Measurements from ENCODE around the gene NOL4L.

Gene NOL4L, protein sequence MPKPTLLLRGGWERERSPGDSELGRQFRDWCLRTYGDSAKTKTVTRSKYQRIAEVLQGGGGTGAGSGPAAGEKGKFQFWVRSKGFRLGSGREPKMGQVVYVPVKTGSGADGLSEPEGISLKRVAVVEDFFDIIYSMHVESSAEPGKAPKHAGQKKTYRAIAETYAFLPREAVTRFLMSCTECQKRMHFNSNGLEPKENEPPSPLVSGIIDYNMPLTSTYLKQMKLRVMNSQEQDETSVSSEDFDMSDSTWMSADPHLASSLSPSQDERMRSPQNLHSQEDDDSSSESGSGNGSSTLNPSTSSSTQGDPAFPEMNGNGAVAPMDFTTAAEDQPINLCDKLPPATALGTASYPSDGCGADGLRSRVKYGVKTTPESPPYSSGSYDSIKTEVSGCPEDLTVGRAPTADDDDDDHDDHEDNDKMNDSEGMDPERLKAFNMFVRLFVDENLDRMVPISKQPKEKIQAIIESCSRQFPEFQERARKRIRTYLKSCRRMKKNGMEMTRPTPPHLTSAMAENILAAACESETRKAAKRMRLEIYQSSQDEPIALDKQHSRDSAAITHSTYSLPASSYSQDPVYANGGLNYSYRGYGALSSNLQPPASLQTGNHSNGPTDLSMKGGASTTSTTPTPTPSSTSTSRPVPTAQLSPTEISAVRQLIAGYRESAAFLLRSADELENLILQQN

DNA sequence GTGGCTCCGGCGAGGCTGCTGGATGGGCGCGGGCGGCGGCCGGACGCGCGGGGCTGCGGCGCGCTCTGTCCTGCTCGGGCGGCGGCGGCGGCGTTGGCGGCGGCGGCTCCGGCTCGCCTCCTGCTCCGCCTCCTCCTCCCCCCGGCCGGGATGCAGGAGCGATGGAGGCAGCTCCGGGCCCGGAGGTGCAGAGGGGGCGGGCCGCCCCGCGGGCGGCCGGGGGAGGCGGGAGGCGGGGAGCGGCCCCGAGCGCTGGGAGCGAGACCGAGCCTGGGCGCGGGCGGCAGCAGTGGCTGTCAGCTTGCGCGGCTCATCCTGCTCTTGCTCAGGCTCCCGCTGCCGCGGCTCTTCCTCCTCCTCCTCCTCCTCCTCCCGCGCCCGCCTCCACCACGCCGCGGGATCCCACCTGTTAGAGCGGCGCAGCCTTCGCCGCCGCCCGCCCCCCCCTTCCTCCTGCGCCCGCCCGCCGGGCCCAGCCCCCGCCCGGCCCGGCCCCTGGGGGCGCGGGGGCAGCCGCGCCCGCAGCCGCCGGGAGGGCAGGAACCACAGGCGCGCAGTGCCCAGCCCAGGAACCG is at the start of gene NOL4L:
TSS of gene NOL4L (minus strand) at position 323 of the 575 bp plus-strand sequence. CDS start 443 bp downstream, outside the sequence.
- DNase-seq, result no peak

DNA sequence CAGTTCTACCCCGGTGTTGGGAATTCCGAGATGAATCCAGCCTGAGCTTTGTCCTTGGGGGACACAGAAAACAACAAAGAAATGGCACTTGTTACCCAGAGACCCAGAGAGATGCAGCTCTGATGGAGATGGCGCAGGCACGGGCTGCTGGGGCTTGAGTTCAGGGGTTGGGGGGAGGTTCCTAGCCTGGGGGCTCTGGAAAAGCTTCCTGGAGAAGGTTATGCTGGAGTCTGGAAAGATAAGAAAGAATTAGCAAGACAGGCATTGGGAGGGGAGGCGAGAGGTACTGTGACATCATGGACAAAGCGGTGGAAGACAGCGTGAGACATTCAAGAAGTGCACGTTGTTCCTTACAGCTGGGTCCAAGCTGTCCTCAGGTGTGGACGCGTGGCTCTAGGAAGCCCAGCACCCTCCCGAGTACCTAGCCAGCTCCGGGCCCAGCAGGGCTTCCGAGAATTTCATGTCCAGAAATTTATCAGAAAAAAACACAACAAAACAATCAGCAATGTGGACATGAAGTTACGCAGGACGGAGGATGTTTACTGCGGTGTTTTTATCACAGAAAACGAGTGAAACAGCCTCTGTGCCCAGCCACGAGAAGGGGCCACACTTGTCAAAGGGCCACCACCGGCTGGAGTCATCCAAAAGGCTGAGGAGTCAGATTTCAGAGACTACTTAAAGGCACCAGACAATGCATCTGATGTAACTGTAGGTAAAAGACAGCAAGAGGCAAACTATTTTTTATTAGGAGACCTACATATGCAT is 49.1 kb upstream of the NOL4L start:
- DNase-seq, result no peak

DNA sequence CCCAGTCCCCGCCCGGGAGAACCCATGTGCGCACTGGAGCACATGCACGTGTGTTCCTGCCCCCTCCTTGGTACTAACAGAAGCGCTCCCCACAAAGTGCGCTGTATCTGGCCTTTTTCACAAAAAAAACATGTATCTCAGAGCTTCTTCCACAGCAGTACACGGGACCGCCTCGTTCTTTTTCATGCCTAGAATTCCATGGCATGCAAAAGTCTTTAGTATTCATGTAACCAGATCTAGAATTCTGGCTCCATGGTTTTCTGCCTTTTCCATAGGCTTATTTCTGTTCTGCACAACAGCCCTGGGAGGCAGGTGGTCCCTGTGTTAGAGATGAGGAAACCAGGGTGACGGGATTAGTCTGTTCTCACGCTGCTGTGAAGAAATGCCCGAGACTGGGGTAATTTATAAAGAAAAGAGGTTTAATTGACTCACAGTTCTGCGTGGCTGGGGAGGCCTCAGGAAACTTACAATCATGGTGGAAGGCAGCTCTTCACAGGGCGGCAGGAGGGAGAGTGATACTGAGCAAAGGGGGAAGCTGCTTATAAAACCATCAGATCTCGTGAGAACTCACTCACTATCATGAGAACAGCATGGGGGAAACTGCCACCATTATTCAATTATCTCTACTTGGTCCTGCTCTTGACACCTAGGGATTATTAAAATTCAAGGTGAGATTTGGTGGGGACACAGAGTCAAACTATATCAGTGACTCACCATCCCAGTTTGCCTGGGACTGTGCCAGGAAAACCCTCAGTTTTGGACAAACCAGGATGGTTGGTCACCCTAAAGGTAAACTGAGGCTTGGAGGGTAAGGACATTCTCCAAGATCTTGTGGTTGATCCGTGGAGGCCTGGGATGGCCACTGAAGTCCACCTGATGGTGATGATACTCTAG is 47.6 kb upstream of the NOL4L start:
- no peak for DNase-seq

DNA sequence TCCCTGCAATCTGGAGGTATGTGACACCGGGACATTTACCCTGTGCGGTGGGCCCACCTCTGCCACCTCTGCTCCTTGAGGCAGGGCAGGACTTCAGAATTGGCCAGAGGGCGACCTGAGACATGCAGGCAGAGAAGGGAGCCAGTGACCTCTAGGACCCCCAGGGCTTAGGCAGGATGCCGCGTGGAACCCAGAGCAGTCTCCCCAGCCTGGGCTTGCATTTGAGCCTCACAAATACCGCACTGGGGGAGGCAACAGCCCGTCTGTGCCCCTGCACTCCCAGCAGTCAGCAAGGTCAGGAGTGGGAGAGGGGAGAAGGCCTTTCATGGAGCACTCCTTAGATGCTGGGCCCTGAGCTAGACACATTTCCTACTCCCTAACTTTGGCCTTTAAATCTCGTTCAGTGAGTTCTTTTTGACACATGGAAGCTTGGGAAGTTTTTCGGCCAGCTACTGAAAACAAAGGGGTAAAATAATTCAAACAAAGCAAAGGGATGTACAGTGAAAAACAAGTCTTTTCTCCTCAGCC is 46.9 kb upstream of the NOL4L start:
- no peak for DNase-seq

DNA sequence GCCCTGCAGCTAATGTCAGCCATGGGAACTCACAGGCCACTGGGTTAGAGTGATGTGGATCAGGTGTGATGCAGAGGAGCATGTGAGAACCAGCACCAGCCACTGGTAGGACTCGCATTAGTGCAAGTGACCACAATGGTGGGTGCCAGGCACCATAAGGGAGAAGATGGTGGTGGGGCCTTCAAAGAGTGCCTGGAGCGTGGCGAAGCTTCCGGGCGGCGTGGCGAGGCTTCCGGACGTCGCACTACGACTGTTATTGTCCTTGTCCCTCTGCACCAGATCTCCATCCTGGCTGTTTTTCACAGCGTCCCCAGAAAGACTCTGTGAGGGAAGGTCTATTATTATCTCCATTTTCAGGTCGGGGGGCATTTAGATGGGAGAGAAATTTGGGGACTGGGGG is 44.7 kb upstream of the NOL4L start:
- DNase-seq, result no peak

DNA sequence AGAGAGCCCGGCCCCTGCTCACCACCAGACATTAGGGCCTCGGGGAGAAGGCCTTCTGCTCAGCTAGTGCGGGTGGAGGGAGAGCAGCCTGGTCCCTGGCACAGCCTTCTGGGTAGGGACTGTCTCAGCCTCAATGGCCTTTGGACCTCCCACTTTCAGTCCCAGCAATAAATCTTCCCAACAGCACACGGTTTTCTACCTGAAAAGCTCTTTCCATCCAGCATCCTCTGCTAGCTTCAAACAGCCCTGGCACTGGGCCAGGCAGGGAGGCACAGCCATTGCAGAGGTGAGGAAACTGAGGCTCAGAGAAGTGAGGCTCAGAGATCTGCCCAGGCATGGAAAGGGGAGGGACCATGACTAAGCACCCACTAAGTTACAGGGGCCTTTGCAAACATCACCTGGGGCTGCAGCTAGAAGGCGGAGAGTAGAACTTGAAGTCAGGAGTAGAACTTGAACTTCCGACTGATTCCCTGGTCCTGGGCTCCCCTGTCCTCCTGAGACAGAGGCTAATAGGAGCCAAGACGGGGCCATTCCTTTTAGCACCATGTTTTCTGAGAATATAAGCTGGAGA is 43.9 kb upstream of the NOL4L start:
- no peak for DNase-seq

DNA sequence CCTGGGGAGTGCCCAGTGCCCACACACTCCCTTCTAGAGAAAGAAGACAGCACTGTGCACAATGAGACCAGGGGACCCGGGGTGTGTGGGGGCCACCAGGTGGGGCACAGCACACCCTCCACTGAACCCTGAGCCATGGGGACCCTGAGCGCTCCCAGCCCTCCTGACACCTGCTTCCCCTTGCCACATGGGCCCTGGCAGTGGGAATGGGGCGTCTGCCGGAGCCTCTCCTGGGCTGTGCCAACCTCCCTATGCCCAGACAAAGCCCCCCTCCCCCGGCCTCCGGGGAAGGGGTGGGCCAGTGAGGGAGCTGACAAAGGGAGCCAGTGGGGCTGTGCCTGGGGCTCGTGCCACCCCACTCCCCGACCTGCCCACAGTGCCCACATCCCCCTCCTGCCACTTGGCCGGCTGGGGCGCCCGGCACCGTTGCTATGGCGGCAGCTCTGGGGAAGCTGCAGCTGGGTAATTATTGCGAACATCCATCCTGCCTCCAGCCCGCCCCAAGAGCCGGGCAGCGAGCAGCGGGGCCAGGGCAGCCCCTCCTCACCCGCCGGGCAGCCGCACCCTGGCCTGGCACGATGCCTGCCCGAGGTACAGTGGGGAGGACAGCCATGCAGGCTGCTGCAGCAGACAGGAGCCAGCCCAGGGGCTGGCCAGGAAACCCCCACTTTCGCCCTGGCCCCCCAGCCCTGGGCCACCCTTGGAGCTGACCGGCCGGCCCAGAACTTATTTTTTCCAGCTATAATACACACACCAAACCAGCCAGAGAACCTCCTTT is 41.9 kb upstream of the NOL4L start:
- DNase-seq, result no peak

DNA sequence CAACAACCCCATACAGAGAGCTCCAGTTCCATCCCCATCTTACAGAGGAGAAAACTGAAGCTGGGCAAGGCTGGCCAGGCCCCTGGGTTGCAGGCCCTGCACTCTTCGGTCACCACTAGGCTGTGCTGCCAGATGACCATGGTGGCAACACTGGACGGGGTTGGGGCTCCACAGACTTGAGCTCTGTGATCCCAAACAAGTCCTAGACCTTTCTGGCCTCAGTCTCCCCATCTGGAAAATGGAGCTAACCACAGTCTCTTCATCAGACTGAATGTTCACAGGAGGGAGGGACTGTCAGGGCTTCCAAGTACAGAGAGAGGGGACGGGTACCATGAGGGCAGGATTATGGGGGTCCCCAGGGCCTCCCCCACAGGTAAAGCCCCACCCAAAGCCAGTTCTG is 41.3 kb upstream of the NOL4L start:
- DNase-seq, result no peak

DNA sequence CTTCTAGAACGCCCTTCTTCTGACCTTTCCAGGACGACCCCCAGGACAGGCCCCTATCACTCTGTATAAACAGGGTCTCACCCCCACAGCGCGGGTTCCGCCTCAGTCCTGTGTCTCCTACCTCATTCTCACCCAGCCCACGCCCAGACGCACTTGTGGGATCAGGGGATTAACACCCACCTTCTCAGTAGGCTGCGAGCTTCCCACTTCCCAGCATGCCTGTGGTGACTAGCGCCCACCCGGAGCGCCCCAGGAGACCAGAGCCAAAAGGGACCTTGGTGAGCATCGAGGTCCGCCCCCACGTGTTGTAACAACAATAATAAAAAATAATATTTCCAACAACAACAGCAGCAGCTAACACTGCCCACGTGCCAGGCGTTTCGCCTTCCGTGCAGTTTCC is 40.9 kb upstream of the NOL4L start:
- DNase-seq, result no peak

DNA sequence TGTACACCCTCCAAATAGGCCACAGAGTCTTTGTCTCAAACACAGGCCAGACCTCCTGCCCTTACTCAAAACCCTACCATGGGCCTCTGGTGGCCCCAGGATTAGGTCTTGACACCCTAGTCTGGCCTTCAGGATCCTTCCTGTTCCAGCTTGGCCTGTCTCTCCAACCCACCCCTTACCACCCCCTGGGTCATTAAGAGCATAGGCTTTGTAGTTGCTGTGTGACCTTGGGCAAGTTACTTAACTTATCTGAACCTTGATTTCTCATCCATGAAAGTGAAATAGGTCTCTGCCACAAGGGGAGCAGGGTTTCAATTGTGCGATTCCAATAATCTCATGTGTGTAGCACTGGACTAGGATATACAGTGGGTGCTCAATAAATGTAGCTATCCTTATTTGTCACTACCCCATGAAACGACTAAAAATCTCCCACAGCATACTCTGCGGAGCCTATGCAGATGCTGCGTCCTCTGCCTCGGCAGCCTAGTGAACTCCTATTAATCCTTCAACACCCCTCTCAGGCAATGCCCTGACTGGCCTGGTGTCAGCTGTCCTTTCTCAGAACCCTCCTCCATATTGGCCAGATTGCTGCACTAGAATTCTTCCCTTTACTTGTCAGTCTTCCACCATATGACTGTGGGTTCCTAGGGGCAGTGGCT is 39.7 kb upstream of the NOL4L start:
- DNase-seq, result no peak

DNA sequence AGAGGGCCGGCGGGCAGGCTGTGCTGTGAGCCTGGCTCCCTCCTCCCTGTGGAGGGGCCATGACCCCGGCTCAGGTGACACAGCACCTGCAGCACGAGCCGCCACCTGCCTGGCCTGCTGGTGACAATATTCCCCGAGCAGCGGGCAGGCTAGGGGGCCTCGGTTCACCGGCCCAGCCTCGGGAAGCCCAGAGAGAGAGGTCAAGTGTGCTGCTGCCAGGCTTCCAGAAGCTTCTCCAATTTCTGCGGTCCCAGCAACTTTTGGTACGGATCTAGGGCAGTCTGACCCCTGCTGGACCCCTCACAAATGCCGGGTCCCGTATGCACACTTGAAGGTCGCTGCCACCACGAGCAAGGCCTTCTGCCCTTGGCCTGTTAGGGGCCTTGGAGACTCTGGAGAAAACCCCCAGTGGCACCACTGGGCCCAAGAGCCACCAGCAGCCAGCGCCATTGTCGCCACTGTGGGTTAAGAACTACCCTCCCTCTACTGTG is 38.6 kb upstream of the NOL4L start:
- no peak for DNase-seq

DNA sequence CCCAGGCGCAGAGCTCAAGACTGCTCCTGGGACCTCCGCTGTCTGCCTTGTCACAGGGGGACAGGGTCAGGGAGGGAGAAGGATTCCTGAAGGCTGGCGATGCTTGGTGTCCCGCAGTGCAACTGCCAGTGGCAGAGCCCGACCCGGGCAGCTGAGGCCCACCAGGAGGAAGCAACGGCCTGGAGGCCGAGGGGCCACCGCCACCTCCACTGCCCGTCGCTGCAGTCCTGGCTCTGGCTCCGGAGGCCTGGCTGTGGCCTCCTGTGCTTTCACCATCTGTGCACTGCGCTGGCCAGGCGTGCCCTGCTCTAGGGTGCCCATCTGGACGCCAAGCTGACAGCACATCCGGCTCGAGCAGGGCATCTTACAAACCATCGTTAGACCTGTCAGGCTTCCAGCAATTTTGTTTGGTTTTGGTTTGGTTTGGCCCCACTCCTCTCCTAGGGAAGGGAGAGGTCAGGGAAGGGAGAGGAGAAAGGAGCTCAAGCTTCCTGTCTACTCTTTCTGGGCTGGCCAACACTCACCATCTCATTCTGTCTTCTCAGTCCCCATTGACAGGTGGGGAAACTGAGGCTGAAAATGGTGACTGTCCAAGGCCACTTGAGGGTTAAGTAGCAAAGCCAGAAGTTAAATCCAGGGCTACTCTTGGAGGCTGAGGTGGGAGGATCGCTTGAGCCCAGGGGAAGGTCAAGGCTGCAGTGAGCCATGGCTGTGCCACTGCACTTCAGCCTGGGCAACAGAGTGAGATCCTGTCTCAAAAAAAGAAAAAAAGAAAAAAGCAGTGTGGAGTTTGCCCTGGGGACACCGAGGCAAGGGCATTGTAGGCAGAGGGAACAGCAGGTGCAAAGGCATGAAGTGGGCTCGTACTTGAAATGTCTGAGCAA is 37.7 kb upstream of the NOL4L start:
- DNase-seq, result no peak

DNA sequence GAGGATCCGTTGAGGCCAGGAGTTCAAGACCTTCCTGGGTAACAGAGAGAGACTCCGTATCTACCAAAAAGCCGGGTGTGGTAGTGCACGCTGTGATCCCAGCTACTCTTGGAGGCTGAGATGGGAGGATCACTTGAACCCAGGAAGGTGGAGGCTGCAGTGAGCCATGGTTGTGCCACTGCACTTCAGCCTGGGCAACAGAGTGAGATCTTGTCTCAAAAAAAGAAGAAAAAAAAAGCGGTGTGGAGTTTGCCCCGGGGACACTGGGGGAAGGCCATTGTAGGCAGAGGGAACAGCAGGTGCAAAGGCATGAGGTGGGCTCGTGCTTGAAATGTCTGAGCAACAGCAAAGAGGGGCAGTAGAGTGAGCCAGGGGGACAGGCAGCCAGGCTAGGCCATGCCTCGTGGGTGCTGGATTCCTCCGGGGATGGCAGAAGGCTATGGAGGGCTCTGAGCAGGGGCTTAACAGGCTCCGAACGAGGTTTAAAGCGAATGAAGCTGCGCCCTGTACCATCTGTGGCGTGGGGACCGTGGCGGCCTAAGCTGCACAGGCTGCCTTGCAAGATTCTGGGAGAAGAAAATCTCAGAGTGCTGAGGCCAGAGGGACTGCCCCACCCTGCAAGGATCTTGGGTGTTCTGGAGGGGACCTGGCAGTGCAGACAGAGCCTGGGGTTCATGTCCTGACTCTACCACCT is 36.9 kb upstream of the NOL4L start:
- no peak for DNase-seq

DNA sequence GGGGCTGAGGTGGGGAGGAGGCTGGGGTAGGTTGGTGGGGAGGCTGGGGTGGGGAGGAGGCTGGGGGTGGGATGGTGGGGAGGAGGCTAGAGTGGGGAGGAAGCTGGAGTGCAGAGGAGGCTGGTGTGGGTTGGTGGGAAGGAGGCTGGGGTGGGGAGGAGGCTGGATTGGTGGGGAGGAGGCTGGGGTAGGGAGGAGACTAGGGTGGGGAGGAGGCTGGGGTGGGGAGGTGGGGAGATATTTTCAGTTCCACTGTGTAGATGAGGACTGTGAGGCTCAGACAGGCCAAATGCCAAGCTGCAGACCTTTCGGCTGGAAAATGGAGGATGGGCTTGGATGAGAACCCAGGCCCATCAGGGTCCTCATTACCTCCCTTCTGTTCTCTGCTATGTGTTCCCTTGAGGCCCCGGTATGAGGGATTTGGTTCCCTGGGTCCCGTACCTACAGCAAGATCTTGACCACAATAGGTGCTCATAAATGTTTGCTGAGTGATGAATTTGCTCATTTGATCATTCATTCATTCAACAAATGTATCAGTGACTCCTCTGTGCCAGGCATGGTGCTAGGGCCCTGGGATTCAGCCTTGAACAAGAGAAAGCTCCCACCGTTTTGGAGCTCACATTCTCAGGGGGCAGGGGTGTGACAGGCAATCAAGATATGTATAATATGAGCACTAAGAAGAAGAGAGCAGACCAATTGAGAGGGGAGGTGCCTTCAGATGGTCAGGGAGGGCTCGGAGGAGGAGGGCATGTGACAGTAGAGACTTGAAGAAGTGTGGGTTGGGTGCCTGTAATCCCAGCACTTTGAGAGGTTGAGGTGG is 36.1 kb upstream of the NOL4L start:
- DNase-seq, result no peak

DNA sequence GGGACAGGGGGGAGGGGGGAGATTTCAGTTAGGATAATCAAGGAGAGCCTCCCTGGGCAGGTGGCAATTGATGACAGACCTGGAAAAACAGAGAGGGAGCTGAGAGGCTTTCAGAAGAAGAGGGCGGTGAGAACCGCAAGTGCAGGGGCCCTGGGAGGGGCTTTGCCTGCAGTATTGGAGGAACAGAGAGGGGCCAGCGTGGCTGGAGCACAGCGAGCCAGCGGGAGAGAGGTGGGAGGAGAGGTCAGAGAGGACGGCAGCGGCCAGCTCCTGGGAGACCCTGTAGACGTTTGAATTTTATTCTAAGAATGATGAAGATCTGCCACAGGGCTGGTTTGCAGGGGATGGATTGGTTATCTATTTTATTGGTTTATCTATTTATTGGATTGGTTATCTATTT is 34.5 kb upstream of the NOL4L start:
- no peak for DNase-seq

DNA sequence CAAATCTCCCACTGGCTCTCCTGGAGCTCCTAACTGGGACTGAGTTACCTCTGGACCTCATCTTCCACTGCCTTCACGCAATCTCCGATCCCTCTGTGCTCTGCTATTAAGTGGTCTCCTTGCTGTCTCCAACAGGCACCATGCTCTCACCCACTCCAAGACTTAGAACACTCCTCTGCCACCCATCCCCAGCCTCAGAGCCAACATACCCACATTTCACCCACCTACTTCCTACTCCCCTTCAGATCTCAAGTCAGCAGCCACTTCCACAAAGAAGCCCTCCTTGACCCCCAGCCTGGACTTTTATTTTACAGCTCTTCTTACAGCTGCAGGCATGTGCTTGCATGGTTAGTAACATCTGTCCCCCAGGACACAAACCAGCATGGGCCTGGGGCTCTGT is 29.6 kb upstream of the NOL4L start:
- DNase-seq, result no peak

DNA sequence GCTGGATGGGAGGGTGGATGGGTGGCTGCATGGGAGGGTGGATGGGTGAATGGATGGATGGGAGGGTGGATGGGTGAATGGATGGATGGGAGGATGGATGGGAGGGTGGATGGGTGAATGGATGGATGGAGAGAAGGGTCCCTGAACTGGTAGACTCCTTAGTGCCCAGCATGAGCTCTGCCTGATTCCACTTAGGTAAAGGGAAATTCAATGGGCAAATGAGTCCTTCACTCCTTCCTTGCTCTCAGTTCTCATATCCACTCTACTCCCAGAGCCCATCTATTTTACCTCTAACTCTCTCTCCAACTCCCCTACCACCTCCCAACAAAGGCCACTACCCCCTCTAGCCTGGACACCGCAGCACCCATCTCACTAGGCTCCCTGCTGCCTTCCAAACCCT is 29.2 kb upstream of the NOL4L start:
- no peak for DNase-seq

Measured in Kasumi-1 (cell line).